ENCODE data around the gene NFIC.

- TF ChIP-seq CTCF (IDR thresholded peaks at IDR 0.05; ENCODE audit: poor library complexity): no peak
- peak; percentile 85 for TF ChIP-seq EZH2 (IDR thresholded peaks at IDR 0.05; ENCODE audit: borderline replicate concordance)
These were observed 3.2 kb downstream of the NFIC start for GRCh38 chr19:3369337-3370213.
